MCF 10A (cell line): ENCODE data around the gene POLR3E. TPM values are rescaled to one million over a fixed set of nuclear protein-coding genes. Genes with fewer than 3 reads are reported as not detected.

Source experiments
- BruUV-seq: library from RNA; stranded (reverse); fragments of 400-500 nt; replicated peaks from 2 replicates; lab custom pipeline; 2021; lab: Mats Ljungman, UMichigan
- CTCF ChIA-PET: fragments of 300-600 bp; sonication (Branson Sonifier 250); formaldehyde crosslinking; extraction: SDS; loops from one replicate; lab custom pipeline; 2021; ENCODE audit warnings: antibody characterized with exemption, inconsistent platforms; lab: Yijun Ruan, JAX
- POLR2A ChIA-PET: fragments of 300-600, 350-650 bp; sonication (Branson Sonifier 250); formaldehyde crosslinking; extraction: SDS; loops from one replicate; lab custom pipeline; 2020; ENCODE audit warnings: antibody characterized with exemption, inconsistent platforms; lab: Yijun Ruan, JAX
- DNase-seq: peaks from one replicate; pipeline ENCODE4 v3.0.0-alpha.2; 2018; ENCODE audit not compliant: unreplicated experiment
- H3K27ac Mint-ChIP-seq: one replicate; pipeline ENCODE4 v1.8.0; 2022; ENCODE audit warnings: mild to moderate bottlenecking, low read depth, mixed read lengths; ENCODE audit not compliant: unreplicated experiment
- H3K27me3 Mint-ChIP-seq: one replicate; pipeline ENCODE4 v1.8.0; 2022; ENCODE audit warnings: mixed read lengths; ENCODE audit not compliant: insufficient read depth, unreplicated experiment
- H3K36me3 Mint-ChIP-seq: one replicate; pipeline ENCODE4 v1.8.0; 2022; ENCODE audit warnings: mild to moderate bottlenecking, moderate library complexity, mixed read lengths; ENCODE audit not compliant: insufficient read depth, unreplicated experiment
- H3K4me1 Mint-ChIP-seq: one replicate; pipeline ENCODE4 v1.8.0; 2022; ENCODE audit warnings: mixed read lengths; ENCODE audit not compliant: insufficient read depth, unreplicated experiment
- H3K4me3 Mint-ChIP-seq: one replicate; pipeline ENCODE4 v1.8.0; 2022; ENCODE audit warnings: mild to moderate bottlenecking, moderate library complexity, mixed read lengths; ENCODE audit not compliant: unreplicated experiment
- H3K9me3 Mint-ChIP-seq: one replicate; pipeline ENCODE4 v1.8.0; 2022; ENCODE audit warnings: mixed read lengths; ENCODE audit not compliant: unreplicated experiment
- CTCF ChIP-seq: fragments of 200-600 bp; IDR thresholded peaks from one replicate; pipeline ENCODE4 v1.8.0; 2022; ENCODE audit warnings: antibody characterized with exemption, mild to moderate bottlenecking; ENCODE audit not compliant: unreplicated experiment
- intact Hi-C: fragments of 100-400 bp; cut with micrococcal nuclease; formaldehyde crosslinking; loops from 2 replicates; pipeline ENCODE4 v1.14.1; 2022
- total RNA-seq: library from RNA; stranded (reverse); gene quantifications from 2 replicates; pipeline ENCODE4 v1.2.3, GENCODE V29; 2022

Gene POLR3E
- total RNA-seq, 1 experiment from 2014 or later: 73.8 TPM

- H3K27me3 Mint-ChIP-seq: no peaks in the 10 kb centered on the region
- no peak overlapping the region for H3K4me3 Mint-ChIP-seq
- H3K9me3 Mint-ChIP-seq: no peaks in the 10 kb centered on the region
- intact Hi-C loops: no loop called here
- peaks cover 78% of the 10 kb centered on the region for H3K36me3 Mint-ChIP-seq
- no peak overlapping the region for H3K27ac Mint-ChIP-seq
- DNase-seq: no peak
- TF ChIP-seq CTCF: no peak
- ChIA-PET CTCF (interaction anchor here (0.7 kb wide), 1 partner anchor 12 kb away, joined by 3 read pairs; no protein-coding TSS in a partner anchor), POLR2A (interaction anchor here (0.5 to 0.6 kb wide), 3 partner anchors 22 to 1127 kb away, joined by 3 to 4 read pairs (median 4); no protein-coding TSS in a partner anchor)
- H3K4me1 Mint-ChIP-seq: no peaks in the 10 kb centered on the region
- no TSS peak for BruUV-seq
Observed at GRCh38 chr16:22314661-22315626, 17.7 kb downstream of the POLR3E start.

- no peaks in the 10 kb centered on the region for H3K9me3 Mint-ChIP-seq
Observed at GRCh38 chr16:22315979-22316378, 18.8 kb downstream of the POLR3E start.

GRCh38 chr16:22316411-22316811, 19.2 kb downstream of the POLR3E start:
- Mint-ChIP-seq H3K27ac (no peak overlapping the region), H3K4me3 (no peak overlapping the region), H3K4me1 (no peaks in the 10 kb centered on the region), H3K9me3 (no peaks in the 10 kb centered on the region), H3K36me3 (peaks cover 86% of the 10 kb centered on the region), H3K27me3 (no peaks in the 10 kb centered on the region)
- no peak for DNase-seq
- no peak for TF ChIP-seq CTCF
- ChIA-PET POLR2A (interaction anchor here (0.7 kb wide), 1 partner anchor 16 kb away, joined by 5 read pairs; no protein-coding TSS in a partner anchor), CTCF (no interaction called here)
- intact Hi-C loops: no loop called here
- BruUV-seq: no TSS peak

More at GRCh38 chr16:22315979-22316378, 18.8 kb downstream of the POLR3E start:
- H3K4me1 Mint-ChIP-seq: no peaks in the 10 kb centered on the region
- H3K27me3 Mint-ChIP-seq: no peaks in the 10 kb centered on the region
- intact Hi-C loops: no loop called here
- POLR2A ChIA-PET: interaction anchor here (0.6 kb wide), 1 partner anchor 1128 kb away, joined by 4 read pairs; no protein-coding TSS in a partner anchor
- CTCF ChIA-PET: no interaction called here
- no TSS peak for BruUV-seq
- DNase-seq: no peak
- TF ChIP-seq CTCF: no peak
- peaks cover 86% of the 10 kb centered on the region for H3K36me3 Mint-ChIP-seq
- H3K4me3 Mint-ChIP-seq: no peak overlapping the region
- no peak overlapping the region for H3K27ac Mint-ChIP-seq

GRCh38 chr16:22317001-22317530, 19.9 kb downstream of the POLR3E start:
- POLR2A ChIA-PET: interaction anchor here (0.7 kb wide), 1 partner anchor 16 kb away, joined by 5 read pairs; no protein-coding TSS in a partner anchor
- H3K4me3 Mint-ChIP-seq: no peak overlapping the region
- H3K9me3 Mint-ChIP-seq: no peaks in the 10 kb centered on the region
- no peak overlapping the region for H3K27ac Mint-ChIP-seq
- H3K4me1 Mint-ChIP-seq: no peaks in the 10 kb centered on the region
- peaks cover 87% of the 10 kb centered on the region for H3K36me3 Mint-ChIP-seq
- intact Hi-C loops: no loop called here
- no TSS peak for BruUV-seq
- TF ChIP-seq CTCF: no peak
- no peaks in the 10 kb centered on the region for H3K27me3 Mint-ChIP-seq
- no peak for DNase-seq
- CTCF ChIA-PET: interaction anchor here (0.6 kb wide), 1 partner anchor 1189 kb away, joined by 3 read pairs; no protein-coding TSS in a partner anchor
